GM21515 (cell line): ENCODE data around the gene MED8.
"Not testable (repeated sequence)": the region's sequence is repeated elsewhere in the genome, so short reads cannot be mapped to it uniquely, and the experiment has no call there.

Experiments
- ATAC-seq: cut with Tn5 transposase; IDR thresholded peaks from one replicate; pipeline ENCODE4 v1.9.1; 2021; ENCODE audit not compliant: unreplicated experiment

Gene MED8

DNA sequence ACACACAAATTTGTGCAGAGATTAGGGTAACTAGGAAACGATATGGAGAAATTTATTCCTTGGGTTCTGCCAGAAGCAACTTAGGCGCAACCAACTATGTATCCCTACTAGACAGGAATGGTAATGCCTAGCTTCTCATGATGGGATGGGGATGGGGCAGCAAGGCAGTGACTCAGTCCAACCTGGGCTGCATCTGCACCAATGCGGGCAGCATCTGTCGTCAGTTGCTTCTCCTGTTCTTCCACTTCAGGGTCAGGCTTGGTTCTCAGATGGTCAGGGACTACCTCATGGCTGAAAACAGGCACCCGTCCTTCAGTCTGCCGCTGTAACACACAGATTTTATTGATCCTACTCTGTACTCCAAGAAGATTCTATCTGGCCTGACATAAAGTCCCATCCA, 2.9 kb downstream of the MED8 start:
- ATAC-seq, result no peak

DNA sequence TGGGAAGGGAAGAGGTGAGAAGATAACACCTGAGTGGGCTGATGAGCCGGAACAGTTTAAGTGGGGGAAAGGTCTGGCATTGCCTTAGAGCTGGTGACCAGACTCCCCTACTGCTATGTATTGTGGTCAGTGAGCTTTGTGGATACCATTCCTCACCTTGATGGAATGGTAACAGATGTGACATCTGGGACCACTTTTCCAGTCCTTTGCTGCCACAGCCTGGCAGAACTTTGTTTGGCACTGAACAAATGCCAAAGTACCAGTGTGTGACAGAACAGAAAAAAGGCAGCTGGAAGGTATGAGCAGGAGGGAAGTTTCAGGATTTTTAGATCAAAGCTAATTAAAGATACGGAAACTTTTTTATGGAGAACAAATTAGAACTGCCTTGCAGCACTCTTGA, 6.2 kb downstream of the MED8 start:
- no peak for ATAC-seq

DNA sequence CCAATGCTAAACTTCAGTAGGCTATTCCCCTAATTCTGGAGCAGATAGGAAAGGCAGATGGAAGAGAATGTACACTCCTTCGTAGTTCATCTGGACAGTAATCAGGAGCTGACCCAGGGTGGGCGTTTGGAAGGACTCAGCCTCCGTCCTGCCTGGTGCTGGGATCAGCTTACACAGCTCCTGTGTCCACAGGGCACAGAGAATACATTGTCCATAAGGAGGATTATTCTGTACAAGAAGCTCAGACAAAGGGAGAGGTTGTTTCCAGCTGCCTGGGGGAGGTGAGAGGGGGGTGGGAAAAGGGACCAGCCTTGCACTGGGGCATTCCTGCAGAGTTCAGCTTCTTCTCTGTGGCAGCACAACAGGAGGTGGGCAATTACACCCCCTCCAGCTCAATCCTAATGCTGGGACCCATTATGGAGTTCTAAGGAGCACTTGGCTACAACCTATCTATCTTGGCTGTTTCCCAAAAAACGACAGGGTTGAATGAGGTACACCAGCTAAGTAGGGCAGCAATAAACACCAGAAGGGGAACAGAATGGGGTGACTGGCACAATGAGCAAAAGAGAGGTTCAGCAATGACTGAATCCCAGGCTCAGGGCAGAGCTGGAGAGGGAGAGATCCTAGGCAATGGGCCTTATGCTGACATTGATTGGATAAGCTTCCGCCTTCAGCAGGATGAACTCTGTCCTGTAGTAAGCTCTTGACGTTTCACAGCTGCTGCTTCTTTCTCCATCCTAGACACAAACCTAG, 7.4 kb downstream of the MED8 start:
- ATAC-seq, result no peak

- ATAC-seq, result no peak
Measured at GRCh38 chr1:43381612-43382011, 8.0 kb downstream of the MED8 start.

- no peak for ATAC-seq
Measured at GRCh38 chr1:43379476-43379875, 10.1 kb downstream of the MED8 start.

GRCh38 chr1:43377831-43378230, 11.8 kb downstream of the MED8 start:
- no peak for ATAC-seq

- no peak for ATAC-seq
Measured at GRCh38 chr1:43376723-43377235, 12.8 kb downstream of the MED8 start.

- no peak for ATAC-seq
Measured at GRCh38 chr1:43373066-43373940, 16.3 kb downstream of the MED8 start.

GRCh38 chr1:43372172-43372571, 17.4 kb downstream of the MED8 start:
- ATAC-seq, result no peak

DNA sequence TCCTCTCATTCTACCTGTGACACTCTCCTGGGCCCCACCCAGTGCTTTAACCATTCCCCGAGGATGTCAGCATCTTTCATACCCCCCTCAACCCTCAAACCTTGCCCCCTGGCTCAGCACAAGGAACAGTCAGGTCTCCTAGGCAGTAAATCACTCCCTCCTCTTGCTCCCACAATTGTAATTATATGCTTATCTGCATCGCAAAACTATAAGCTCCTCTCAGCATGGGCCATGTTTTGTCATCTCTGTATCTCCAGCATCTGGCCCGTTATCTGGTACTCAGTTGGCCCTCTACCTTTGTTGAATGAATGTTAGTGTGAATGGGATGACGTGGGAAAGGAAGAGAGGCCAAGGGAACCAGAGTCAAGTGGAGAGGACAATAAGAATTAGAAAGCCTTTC, 19.0 kb downstream of the MED8 start:
- ATAC-seq, result no peak

DNA sequence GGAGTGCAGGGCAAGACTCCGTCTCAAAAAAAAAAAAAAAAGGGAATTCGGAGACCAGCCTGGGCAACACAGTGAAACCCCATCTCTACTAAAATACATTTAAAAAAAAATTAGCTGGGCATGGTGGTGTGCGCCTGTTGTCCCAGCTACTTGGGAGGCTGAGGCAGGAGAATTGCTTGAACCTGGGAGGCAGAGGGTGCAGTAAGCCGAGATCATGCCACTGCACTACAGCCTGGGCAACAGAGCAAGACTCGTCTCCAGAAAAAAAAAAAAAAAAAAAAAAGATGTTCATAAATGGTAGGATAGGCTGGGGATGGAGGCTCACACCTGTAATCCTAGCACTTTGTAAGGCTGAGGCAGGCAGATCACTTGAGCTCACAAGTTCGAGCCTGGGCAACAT, 19.8 kb downstream of the MED8 start:
- not testable (repeated sequence) for ATAC-seq

DNA sequence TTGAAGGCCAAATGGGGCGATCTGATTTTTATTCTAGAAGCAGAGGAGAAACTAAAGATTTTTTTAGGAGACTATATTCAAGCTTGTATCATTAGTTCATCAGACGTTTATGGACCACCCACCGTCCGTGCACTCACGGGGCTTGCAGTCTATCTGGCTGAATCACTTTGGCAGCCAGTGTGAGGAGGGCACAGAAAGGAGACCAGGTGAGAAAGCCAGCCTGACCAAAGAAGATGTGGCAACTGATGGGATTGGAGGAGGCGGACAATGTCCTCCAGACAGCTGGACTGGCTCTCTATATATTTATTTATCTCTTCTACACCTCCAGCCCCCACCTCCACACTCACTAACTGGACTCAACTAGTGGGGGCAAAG, 21.0 kb downstream of the MED8 start:
- ATAC-seq, result peak; percentile 3

- ATAC-seq, result peak; percentile 68
Measured at GRCh38 chr1:43367904-43368645, 21.5 kb downstream of the MED8 start, which contains the start of gene ELOVL1. Gene ELOVL1 (minus strand): TSS chr1:43368011. CDS start chr1:43365609, 2,402 bp downstream.

- ATAC-seq, result peak; percentile 33
Measured at GRCh38 chr1:43367026-43367903, 22.3 kb downstream of the MED8 start.

- ATAC-seq, result no peak
Measured at GRCh38 chr1:43366601-43367025, 23.0 kb downstream of the MED8 start.

DNA sequence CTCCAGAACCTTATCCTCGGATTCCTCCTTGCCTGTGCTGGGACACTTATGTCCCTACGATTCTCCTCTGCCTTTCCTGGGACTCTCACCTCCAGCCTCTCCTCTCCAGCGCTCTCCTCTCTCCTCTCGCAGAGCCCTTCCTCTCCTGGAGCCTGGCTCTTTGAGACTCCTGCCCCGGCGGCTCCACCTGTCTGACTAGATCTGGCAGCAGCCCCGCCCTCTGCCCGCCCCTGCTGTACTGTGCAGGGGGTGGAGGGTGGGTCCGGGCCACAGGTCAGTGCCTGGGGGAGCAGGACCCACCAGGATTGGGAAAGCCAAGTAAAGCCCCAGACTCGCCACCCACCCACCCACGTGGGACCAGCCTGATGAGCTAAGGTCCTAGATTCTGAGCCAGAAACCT, 23.4 kb downstream of the MED8 start:
- no peak for ATAC-seq

DNA sequence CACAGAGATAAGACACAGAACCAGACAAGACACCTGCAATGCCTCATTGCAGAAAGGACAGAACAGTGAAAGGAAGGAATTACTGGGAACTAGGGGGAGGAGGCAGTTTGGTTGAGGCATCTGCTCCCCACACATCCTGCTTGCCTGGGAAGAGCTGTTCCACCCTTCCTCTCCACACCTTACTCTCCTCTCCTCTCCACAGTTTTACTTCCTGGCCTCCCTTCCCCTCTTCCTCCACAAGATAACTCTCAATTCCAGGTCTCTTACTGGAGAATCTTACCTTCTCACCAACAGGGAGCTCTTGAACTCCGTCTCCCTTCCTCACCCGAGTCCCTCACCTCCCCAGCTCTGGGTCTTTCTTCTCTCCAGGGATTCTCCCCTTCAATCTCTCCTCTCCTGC, 23.9 kb downstream of the MED8 start:
- no peak for ATAC-seq

- ATAC-seq, result no peak
Measured at GRCh38 chr1:43363935-43364525, 25.6 kb downstream of the MED8 start.

DNA sequence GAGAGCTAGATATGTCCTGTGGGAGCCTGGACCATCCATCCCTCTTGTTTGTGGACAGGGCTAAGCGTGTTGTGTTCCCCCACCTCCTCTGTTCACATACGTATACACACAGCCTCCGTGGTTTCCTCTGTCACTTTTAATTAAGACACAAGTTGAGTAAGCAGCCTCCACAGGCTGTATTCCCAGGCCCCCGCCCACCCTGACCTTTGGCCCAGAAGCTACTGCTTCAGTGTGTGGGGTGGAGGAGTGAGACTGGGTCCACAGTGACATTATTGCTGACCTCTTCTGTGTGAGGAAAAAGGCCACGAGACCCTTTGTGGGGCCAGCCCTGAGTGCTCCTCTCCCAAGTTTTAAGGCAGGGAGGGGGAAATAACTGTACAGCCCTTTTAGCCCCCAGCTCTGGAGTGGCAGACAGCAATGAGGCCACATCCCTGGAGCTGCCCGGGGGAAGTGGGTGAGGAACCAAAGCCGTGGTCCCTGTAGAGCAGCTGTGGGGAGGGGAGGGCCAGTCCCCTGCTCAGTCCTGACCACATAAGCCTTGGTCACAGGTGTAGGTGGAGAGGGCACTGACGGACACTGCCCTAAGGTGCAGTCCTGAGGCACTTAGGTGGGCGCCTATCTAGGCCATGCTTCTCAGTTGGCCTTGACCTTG, 26.2 kb downstream of the MED8 start:
- no peak for ATAC-seq
